Uterus (tissue), 2 donors: ENCODE results near the gene RBM10.

ENCODE experiments used
- CTCF ChIP-seq, 4 experiments: fragments of 200-600 bp in 2 of 4; fragments of 450-650 bp in 2 of 4; sonication (generic) in 2 of 4; IDR thresholded peaks; one replicate each; pipeline ENCODE4 v1.5.1; 2016 to 2019; ENCODE audit warnings: antibody characterized with exemption in 4 of 4, mild to moderate bottlenecking in 2 of 4, moderate library complexity in 1 of 4
- POLR2A ChIP-seq, 2 donors: fragments of 450-650 bp; IDR thresholded peaks; one replicate each; pipeline ENCODE4 v1.6.1; 2016; ENCODE audit warnings: antibody characterized with exemption in 2 of 2, mild to moderate bottlenecking in 1 of 2, moderate library complexity in 1 of 2

GRCh38 chrX:47168495-47169073 lies 23.6 kb downstream of the RBM10 start:
- TF ChIP-seq POLR2A (IDR thresholded peaks at IDR 0.05) (no peak), CTCF (IDR thresholded peaks at IDR 0.05) (no peak)
